DND-41 (cell line): ENCODE measurements around the gene PGM5.

Experiments used
- ATAC-seq: fragments of 200-7000 bp; cut with Tn5 transposase; 3 replicates; pipeline ENCODE4 v1.9.1; 2021; ENCODE audit warnings: low read depth; ENCODE audit not compliant: insufficient read depth
- DNase-seq: peaks from one replicate; pipeline ENCODE4 v3.0.0-alpha.2; 2020
- H2AFZ ChIP-seq: 2 replicates; pipeline ENCODE4 v1.6.0; 2012; ENCODE audit warnings: low read depth, low read length
- H3K27ac ChIP-seq: 2 replicates; pipeline ENCODE4 v1.5.1; 2012; ENCODE audit warnings: low read length, inconsistent platforms
- H3K27me3 ChIP-seq: fragments of 200-600 bp; sonication (generic); 2 replicates; pipeline ENCODE4 v1.6.0; 2012; ENCODE audit warnings: low read length, mild to moderate bottlenecking, inconsistent platforms; ENCODE audit not compliant: insufficient read depth, poor library complexity
- H3K36me3 ChIP-seq: 2 replicates; pipeline ENCODE4 v1.5.1; 2012; ENCODE audit warnings: low read length, inconsistent platforms; ENCODE audit not compliant: insufficient read depth
- H3K4me1 ChIP-seq: 2 replicates; pipeline ENCODE4 v1.5.1; 2012; ENCODE audit warnings: mild to moderate bottlenecking, low read length; ENCODE audit not compliant: insufficient read depth
- H3K4me2 ChIP-seq: 2 replicates; pipeline ENCODE4 v1.6.0; 2012; ENCODE audit warnings: mild to moderate bottlenecking, moderate library complexity, low read length, inconsistent platforms; ENCODE audit not compliant: insufficient read depth
- H3K4me3 ChIP-seq, 2 experiments: fragments of 200-600 bp in 1 of 2; shearing (Covaris generic) in 1 of 2; 2 replicates each; pipeline ENCODE4 v1.5.1; 2012 to 2016; ENCODE audit warnings: inconsistent platforms in 2 of 2, low read length in 2 of 2, mild to moderate bottlenecking in 2 of 2, low read depth in 1 of 2, moderate library complexity in 1 of 2
- H3K79me2 ChIP-seq: 2 replicates; pipeline ENCODE4 v1.6.0; 2012; ENCODE audit warnings: low read length, inconsistent platforms; ENCODE audit not compliant: insufficient read depth
- H3K9ac ChIP-seq: 2 replicates; pipeline ENCODE4 v1.6.0; 2012; ENCODE audit warnings: low read depth, mild to moderate bottlenecking, inconsistent platforms, low read length, moderate library complexity
- H3K9me3 ChIP-seq: 2 replicates; pipeline ENCODE4 v1.5.1; 2012; ENCODE audit warnings: low read length, moderate library complexity, mild to moderate bottlenecking, inconsistent platforms; ENCODE audit not compliant: insufficient read depth, severe bottlenecking
- H4K20me1 ChIP-seq: 2 replicates; pipeline ENCODE4 v1.6.0; 2012; ENCODE audit warnings: low read length; ENCODE audit not compliant: insufficient read depth
- CTCF ChIP-seq: IDR thresholded peaks from 2 replicates; pipeline ENCODE4 v1.5.1; 2012; ENCODE audit warnings: borderline replicate concordance, low read length, moderate library complexity, mild to moderate bottlenecking; ENCODE audit not compliant: poor library complexity, severe bottlenecking; ENCODE audit errors: extremely low read depth
- EZH2 ChIP-seq: IDR thresholded peaks from 3 replicates; pipeline ENCODE4 v1.6.1; 2012; ENCODE audit warnings: borderline replicate concordance, low read depth, mild to moderate bottlenecking, moderate library complexity, low read length, inconsistent platforms; ENCODE audit not compliant: severe bottlenecking

Gene PGM5

GRCh38 chr9:68488126-68488525, 131.7 kb downstream of the PGM5 start:
- Histone ChIP-seq H4K20me1 (no peaks in the 10 kb centered on the region), H3K27ac (no peak overlapping the region), H3K27me3 (no peaks in the 10 kb centered on the region), H3K79me2 (no peaks in the 10 kb centered on the region), H2AFZ (no peak overlapping the region), H3K36me3 (no peaks in the 10 kb centered on the region), H3K4me3 (no peak overlapping the region), H3K4me2 (no peak overlapping the region), H3K9ac (no peak overlapping the region), H3K9me3 (no peaks in the 10 kb centered on the region), H3K4me1 (no peaks in the 10 kb centered on the region)
- DNase-seq (no peak), ATAC-seq (no peak)
- TF ChIP-seq EZH2 (no peak), CTCF (no peak)

- ATAC-seq = no peak
- Histone ChIP-seq H3K9me3 (no peaks in the 10 kb centered on the region), H3K27me3 (no peaks in the 10 kb centered on the region)
These were observed 133.2 kb downstream of the PGM5 start for GRCh38 chr9:68489646-68490045.

GRCh38 chr9:68492806-68493205, 136.4 kb downstream of the PGM5 start:
- Histone ChIP-seq H3K27me3 (no peaks in the 10 kb centered on the region), H3K4me1 (no peaks in the 10 kb centered on the region), H3K4me2 (no peak overlapping the region), H3K79me2 (no peaks in the 10 kb centered on the region), H3K27ac (no peak overlapping the region), H2AFZ (no peak overlapping the region), H3K36me3 (no peaks in the 10 kb centered on the region), H3K4me3 (no peak overlapping the region), H3K9me3 (no peaks in the 10 kb centered on the region), H4K20me1 (no peaks in the 10 kb centered on the region), H3K9ac (no peak overlapping the region)
- ATAC-seq = no peak
- TF ChIP-seq CTCF = no peak
- TF ChIP-seq EZH2 = no peak
- no peak for DNase-seq

More at GRCh38 chr9:68489646-68490045, 133.2 kb downstream of the PGM5 start:
- no peaks in the 10 kb centered on the region for H3K79me2 ChIP-seq
- no peak overlapping the region for H3K4me3 ChIP-seq
- no peak overlapping the region for H3K27ac ChIP-seq
- H3K36me3 ChIP-seq = no peaks in the 10 kb centered on the region
- H3K4me1 ChIP-seq = no peaks in the 10 kb centered on the region
- no peak overlapping the region for H3K9ac ChIP-seq
- no peak overlapping the region for H2AFZ ChIP-seq
- H4K20me1 ChIP-seq = no peaks in the 10 kb centered on the region
- TF ChIP-seq CTCF (no peak), EZH2 (no peak)
- no peak for DNase-seq
- H3K4me2 ChIP-seq = no peak overlapping the region

- Histone ChIP-seq H2AFZ (no peak overlapping the region), H3K27me3 (no peaks in the 10 kb centered on the region), H3K9ac (no peak overlapping the region), H3K79me2 (no peaks in the 10 kb centered on the region), H3K36me3 (no peaks in the 10 kb centered on the region), H3K27ac (no peak overlapping the region), H3K9me3 (no peaks in the 10 kb centered on the region), H3K4me1 (0 out of 2 replicates have a peak, but pooled peaks cover under 1% of the 10 kb centered on the region), H4K20me1 (no peaks in the 10 kb centered on the region), H3K4me2 (no peak overlapping the region), H3K4me3 (no peak overlapping the region)
- TF ChIP-seq CTCF (no peak), EZH2 (no peak)
- ATAC-seq (no peak), DNase-seq (no peak)
These were observed 137.1 kb downstream of the PGM5 start for GRCh38 chr9:68493541-68493940.
